HG03159 (cell line): ENCODE measurements around the gene DMKN.

Experiments
- ATAC-seq: cut with Tn5 transposase; IDR thresholded peaks from one replicate; pipeline ENCODE4 v1.9.1; 2021; ENCODE audit warnings: mild to moderate bottlenecking, moderate library complexity; ENCODE audit not compliant: unreplicated experiment

DMKN gene

GRCh38 chr19:35513628-35514281, at the start of gene DMKN:
DMKN (minus strand) TSS chr19:35513649; CDS start chr19:35513475, 174 bp downstream.
- ATAC-seq: no peak

GRCh38 chr19:35562776-35563175, 49.3 kb upstream of the DMKN start:
- no peak for ATAC-seq

- ATAC-seq: no peak
Observed at GRCh38 chr19:35562336-35562735, 48.9 kb upstream of the DMKN start.

GRCh38 chr19:35561436-35561835, 48.0 kb upstream of the DMKN start:
- ATAC-seq: no peak

- ATAC-seq: no peak
Observed at GRCh38 chr19:35560677-35561076, 47.2 kb upstream of the DMKN start.

- no peak for ATAC-seq
Observed at GRCh38 chr19:35560271-35560670, 46.8 kb upstream of the DMKN start.

- no peak for ATAC-seq
Observed at GRCh38 chr19:35559781-35560180, 46.3 kb upstream of the DMKN start.

- ATAC-seq: no peak
Observed at GRCh38 chr19:35559281-35559659, 45.8 kb upstream of the DMKN start.

- no peak for ATAC-seq
Observed at GRCh38 chr19:35558400-35559280, 45.2 kb upstream of the DMKN start.

GRCh38 chr19:35557539-35558399, 44.3 kb upstream of the DMKN start:
- ATAC-seq: no peak

- ATAC-seq: no peak
Observed at GRCh38 chr19:35556846-35557538, 43.5 kb upstream of the DMKN start.

GRCh38 chr19:35556025-35556590, 42.7 kb upstream of the DMKN start:
- no peak for ATAC-seq

- no peak for ATAC-seq
Observed at GRCh38 chr19:35555301-35556005, 42.0 kb upstream of the DMKN start.

- no peak for ATAC-seq
Observed at GRCh38 chr19:35554076-35554475, 40.6 kb upstream of the DMKN start.

- no peak for ATAC-seq
Observed at GRCh38 chr19:35553385-35554000, 40.0 kb upstream of the DMKN start.

GRCh38 chr19:35552534-35553384, 39.3 kb upstream of the DMKN start:
- ATAC-seq: no peak

GRCh38 chr19:35551091-35551810, 37.8 kb upstream of the DMKN start:
- ATAC-seq: no peak
